Natural killer cell treated with Interleukin-12 subunit alpha and Interleukin-12 subunit beta and Interleukin-15 and Interleukin-18, amount 100 ng/mL, for 72 hours (primary cell): ENCODE measurements around the gene GALNS. TPM values are rescaled to one million over a fixed set of nuclear protein-coding genes. Genes with fewer than 3 reads are reported as not detected.

Source experiments
- ATAC-seq, 2 donors: fragments of 150-1000 bp; cut with Tn5 transposase in 1 of 2; sonication (Bioruptor Pico), chemical (Tn5 transposase) in 1 of 2; 2 replicates each; pipeline ENCODE4 v1.10.0; 2021
- DNase-seq: peaks from one replicate; pipeline ENCODE4 v3.0.0; 2022; ENCODE audit warnings: low spot score
- H3K27ac Mint-ChIP-seq, 2 donors: 1 replicate in 1 of 2; 2 replicates in 1 of 2; pipeline ENCODE4 v1.8.0; 2022; ENCODE audit warnings: mixed read lengths in 2 of 2, mild to moderate bottlenecking in 1 of 2, moderate library complexity in 1 of 2
- H3K27me3 Mint-ChIP-seq, 2 donors: 1 replicate in 1 of 2; 2 replicates in 1 of 2; pipeline ENCODE4 v1.8.0; 2022; ENCODE audit warnings: mixed read lengths in 2 of 2
- H3K36me3 Mint-ChIP-seq: one replicate; pipeline ENCODE4 v1.8.0; 2022; ENCODE audit warnings: mixed read lengths
- H3K4me1 Mint-ChIP-seq, 2 donors: 1 replicate in 1 of 2; 2 replicates in 1 of 2; pipeline ENCODE4 v1.8.0; 2022; ENCODE audit warnings: low read depth in 2 of 2, mixed read lengths in 2 of 2, mild to moderate bottlenecking in 1 of 2
- H3K4me3 Mint-ChIP-seq: one replicate; pipeline ENCODE4 v1.8.0; 2022; ENCODE audit warnings: mixed read lengths
- H3K9me3 Mint-ChIP-seq: 2 replicates; pipeline ENCODE4 v1.8.0; 2022; ENCODE audit warnings: mixed read lengths
- total RNA-seq, 2 donors: library from RNA; stranded (reverse); gene quantifications; one replicate each; pipeline ENCODE4 v1.2.3, GENCODE V29; 2022

Gene GALNS
- total RNA-seq, 2 donors from 2014 or later: 27.3 to 46.3 TPM

DNA sequence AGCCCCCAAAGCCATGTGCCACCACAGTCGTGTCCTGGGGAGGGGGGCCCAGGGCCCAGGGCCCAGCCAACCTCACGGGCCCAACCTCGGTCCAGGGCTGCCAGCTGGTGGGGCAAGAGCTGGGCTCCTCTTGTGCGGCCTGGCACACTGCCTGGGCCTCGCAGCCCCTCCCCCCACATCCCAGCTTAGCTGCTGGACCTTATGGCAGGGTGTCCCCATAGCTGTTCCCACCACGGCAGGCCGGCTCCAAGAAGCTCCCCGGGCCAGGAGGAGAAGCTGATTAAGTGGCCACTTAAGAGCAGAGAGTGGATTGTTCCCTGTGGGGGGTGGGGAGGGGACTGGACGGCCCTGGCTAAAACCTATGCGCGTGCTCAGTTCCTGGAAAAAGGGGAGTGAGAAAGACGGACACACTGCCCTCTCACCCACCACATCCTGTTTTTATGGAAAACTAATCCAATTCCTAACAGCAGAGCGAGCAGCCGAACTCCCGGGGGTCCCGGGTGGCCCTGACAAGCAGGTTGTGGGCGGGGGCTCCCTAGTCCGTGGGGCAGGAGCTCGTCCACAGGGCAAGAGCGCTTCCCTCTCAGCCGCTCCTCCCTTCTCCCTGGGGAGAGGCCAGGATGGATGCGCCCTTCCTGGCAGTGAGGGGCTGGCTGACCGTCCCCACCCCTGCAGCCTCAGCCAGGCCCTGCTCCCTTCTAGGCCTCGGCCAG is 88.5 kb downstream of the GALNS start:
- Mint-ChIP-seq H3K4me3 (no peak overlapping the region), H3K36me3 (no peaks in the 10 kb centered on the region), H3K27me3 (no peaks in the 10 kb centered on the region), H3K4me1 (peaks cover 14 to 27% of the 10 kb centered on the region in 2 donors), H3K9me3 (no peaks in the 10 kb centered on the region), H3K27ac (no peak overlapping the region)
- ATAC-seq (no peak), DNase-seq (no peak)

DNA sequence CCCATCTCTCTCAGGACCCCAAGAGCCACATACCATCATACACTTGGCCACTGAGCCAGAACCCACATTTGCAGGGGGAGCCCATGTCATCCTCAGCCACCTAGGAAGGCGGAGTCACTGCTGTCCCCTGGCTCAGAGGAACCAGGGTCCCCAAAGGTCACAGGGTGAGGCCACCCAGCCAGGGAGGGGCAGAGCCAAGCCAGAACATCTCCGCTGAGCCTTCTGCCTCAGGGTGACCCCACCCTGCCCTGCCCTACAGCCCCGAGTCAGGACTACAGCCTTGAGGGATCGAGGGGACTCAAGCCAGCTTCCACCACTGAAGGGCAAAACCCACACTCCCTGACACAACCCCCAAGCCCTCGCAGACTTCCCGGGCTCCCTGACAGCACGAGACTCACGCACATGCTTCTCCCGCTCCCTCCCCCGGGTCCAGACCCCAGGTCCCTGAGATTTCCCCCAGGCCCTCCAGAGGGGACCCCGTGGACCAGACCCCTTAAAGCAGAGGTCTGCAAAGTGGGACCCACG is 89.1 kb downstream of the GALNS start:
- Mint-ChIP-seq H3K27ac (peak overlapping the region in 1 of 2 donors; percentile 41), H3K36me3 (no peaks in the 10 kb centered on the region), H3K9me3 (no peaks in the 10 kb centered on the region), H3K4me1 (peaks cover 15 to 28% of the 10 kb centered on the region in 2 donors), H3K27me3 (no peaks in the 10 kb centered on the region), H3K4me3 (no peak overlapping the region)
- no peak for ATAC-seq
- DNase-seq: no peak

DNA sequence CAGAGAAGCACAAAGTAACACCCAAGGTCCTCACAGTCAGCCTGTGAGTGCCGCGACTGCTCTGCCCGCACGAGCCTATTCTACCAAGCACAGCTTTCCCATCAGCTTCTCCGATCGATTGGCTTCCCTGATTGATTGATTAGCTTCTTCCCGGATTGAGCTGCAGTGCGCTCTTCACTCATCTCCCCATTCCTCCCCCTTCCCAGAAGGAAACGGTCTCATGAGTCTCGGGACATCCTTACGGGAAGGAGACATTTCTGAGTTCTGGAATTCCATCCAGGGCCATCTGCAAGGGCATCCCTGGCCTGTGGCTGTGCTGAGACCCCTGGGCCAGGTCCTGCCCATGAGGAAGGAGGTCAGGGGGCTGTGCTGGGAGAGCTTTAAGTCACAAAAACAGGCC is 89.8 kb downstream of the GALNS start:
- Mint-ChIP-seq H3K9me3 (no peaks in the 10 kb centered on the region), H3K27me3 (no peaks in the 10 kb centered on the region), H3K27ac (peak overlapping the region in 1 of 2 donors; percentile 41), H3K4me1 (peaks cover 15 to 28% of the 10 kb centered on the region in 2 donors), H3K4me3 (no peak overlapping the region), H3K36me3 (no peaks in the 10 kb centered on the region)
- ATAC-seq: no peak
- DNase-seq: no peak

DNA sequence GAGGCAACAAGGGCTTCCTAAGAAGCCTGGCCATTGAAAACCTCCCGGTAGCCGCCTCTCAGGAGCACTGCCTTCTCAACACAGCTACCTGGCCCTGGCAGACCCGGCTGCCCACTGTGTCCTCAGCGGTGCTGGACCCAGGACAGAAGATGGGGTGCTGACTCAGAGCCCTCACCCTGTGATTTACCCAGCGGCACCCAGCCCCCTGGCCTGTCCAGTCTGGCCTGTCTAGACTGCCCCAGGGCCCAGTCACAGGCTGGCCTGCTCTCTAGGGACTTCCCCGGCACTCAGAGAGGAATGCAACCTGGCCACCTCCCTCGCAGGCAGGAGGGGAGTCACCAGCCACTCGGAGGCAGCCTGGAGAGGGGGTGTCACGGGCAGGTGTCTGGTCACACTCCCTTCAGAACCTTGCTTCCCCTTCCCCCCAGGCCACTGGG is 91.8 kb downstream of the GALNS start:
- Mint-ChIP-seq H3K4me1 (peaks cover 15 to 24% of the 10 kb centered on the region in 2 donors), H3K4me3 (no peak overlapping the region), H3K27me3 (no peaks in the 10 kb centered on the region), H3K27ac (no peak overlapping the region), H3K9me3 (no peaks in the 10 kb centered on the region), H3K36me3 (no peaks in the 10 kb centered on the region)
- no peak for ATAC-seq
- DNase-seq: no peak

DNA sequence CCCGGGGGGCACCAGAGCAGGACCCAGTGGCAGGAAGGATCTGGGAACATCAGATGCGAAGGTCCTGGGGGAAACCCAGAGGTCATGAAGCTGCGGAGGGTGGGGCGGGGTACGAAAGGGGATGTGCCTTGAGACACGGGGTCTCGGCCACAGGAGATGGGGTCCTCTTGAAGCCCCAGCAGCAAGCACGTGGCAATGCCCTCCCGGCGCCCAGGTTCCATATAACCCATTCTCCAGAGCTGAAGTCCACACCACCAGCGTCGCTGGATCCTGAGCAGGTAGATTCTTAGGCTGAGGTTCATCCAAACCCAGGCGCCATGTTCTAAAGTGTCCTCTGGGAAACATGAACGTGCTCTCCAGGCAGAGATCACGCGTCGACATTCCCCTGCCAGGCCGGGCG is 92.7 kb downstream of the GALNS start:
- no peak for DNase-seq
- no peaks in the 10 kb centered on the region for H3K36me3 Mint-ChIP-seq
- H3K27me3 Mint-ChIP-seq: no peaks in the 10 kb centered on the region
- ATAC-seq: no peak
- no peak overlapping the region for H3K27ac Mint-ChIP-seq
- peaks cover 15 to 19% of the 10 kb centered on the region in 2 donors for H3K4me1 Mint-ChIP-seq
- H3K4me3 Mint-ChIP-seq: no peak overlapping the region
- no peaks in the 10 kb centered on the region for H3K9me3 Mint-ChIP-seq

Other genes starting within 250 kb of the GALNS start
- 1 to 10 TPM in 1 of 2 donors, under 1 TPM in 1; 0.64 to 1.0 TPM for gene IL17C, start 218.4 kb downstream of the GALNS start, total RNA-seq
- gene CYBA, start 205.9 kb downstream of the GALNS start, total RNA-seq: 100 to 1,000 TPM; 268 to 386 TPM
- gene MVD, start 193.9 kb downstream of the GALNS start, total RNA-seq: 100 to 1,000 TPM in 1 of 2 donors, 10 to 100 TPM in 1; 77.2 to 124 TPM
- gene SNAI3, start 170.4 kb downstream of the GALNS start, total RNA-seq: 1 to 10 TPM in 1 of 2 donors, under 1 TPM in 1; 0.42 to 1.2 TPM
- gene RNF166, start 150.5 kb downstream of the GALNS start, total RNA-seq: 10 to 100 TPM; 29.1 to 49.4 TPM
- gene CTU2, start 150.4 kb downstream of the GALNS start, total RNA-seq: 10 to 100 TPM; 39.0 to 80.4 TPM
- gene PIEZO1, start 71.7 kb downstream of the GALNS start, total RNA-seq: 100 to 1,000 TPM in 1 of 2 donors, 10 to 100 TPM in 1; 84.8 to 298 TPM
- gene CDT1, start 53.2 kb downstream of the GALNS start, total RNA-seq: 100 to 1,000 TPM in 1 of 2 donors, 10 to 100 TPM in 1; 50.0 to 129 TPM
- gene APRT, start 45.0 kb downstream of the GALNS start, total RNA-seq: 100 to 1,000 TPM; 142 to 192 TPM
- 10 to 100 TPM; 37.8 to 48.3 TPM for gene TRAPPC2L, start 180 bp upstream of the GALNS start, total RNA-seq
- gene PABPN1L, start 9.7 kb upstream of the GALNS start, total RNA-seq: not detected
- gene CBFA2T3, start 120.3 kb upstream of the GALNS start, total RNA-seq: 1 to 10 TPM; 2.3 to 2.9 TPM
- gene ACSF3, start 236.9 kb upstream of the GALNS start, total RNA-seq: 100 to 1,000 TPM in 1 of 2 donors, 10 to 100 TPM in 1; 52.3 to 125 TPM